ENCODE results near the gene PSMB7.

PSMB7 gene

DNA sequence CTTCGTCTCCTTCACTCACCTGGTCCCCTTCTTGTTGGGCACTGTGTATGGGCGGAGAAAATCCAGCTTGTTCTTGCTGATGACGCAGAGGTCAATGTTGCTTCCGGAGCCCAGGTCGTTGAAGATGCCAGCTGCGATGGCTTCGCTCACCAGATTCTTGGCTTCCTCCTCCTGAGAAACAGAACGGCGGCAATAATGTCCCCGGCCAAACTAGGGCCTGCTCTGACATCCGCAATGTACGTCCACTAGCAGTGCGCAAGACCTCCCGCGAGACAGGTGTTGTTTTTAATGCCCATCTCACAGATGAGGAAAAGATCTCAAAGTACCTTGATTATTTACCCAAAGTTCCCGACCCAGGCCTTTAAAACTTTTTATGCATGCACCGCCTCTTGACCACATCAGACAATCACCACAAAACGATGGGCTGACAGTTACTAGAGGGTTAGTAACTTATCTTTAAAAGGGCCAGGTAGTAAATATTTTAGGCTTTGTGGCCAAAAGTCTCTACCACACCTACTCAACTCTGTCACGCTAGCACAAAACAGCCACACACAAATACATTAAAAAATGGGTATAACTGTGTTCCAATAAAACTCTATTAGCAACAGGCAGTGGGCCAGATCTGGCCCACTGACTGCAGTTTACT is 58.4 kb downstream of the PSMB7 start:
- DNase-seq (ENCODE audit: low read depth): no peak

DNA sequence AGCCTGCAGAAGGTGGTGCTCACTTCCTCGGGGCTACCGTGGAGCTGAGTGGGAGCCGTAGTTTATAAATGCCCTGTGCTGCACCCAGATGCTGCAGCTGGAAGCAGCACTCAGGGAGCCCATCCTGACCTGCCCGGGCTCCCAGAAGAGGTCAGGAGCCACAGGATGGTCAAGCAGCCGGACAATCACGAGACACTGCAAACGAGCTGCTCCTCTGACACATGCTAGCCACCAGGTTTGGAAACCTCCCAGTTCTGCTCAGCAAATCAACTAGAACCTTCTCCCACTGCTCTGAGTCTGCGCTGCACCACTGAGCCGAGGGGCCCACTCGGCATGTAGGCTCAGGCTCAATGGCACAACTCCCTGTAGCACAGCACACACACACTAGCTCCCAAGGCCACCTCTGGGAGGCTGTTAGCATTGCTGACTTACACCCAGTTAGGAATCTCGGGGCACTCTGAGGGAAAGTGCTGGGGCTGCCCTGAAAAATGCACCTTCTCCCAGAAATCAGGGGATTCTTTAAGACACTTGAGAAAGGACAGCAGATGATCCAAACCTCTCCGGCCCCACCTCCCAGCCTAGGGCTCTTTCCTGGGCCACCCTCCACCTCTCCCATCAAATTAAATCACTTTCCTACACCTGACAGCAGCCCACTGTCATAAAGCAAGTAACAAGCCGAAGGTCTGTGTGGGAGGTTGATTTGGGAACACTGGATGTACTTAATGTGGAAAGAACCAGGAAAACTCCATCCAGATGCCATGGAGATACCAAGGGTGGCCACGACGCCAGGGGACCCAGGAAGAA is 59.1 kb downstream of the PSMB7 start:
- no peak for DNase-seq (ENCODE audit: low read depth)

DNA sequence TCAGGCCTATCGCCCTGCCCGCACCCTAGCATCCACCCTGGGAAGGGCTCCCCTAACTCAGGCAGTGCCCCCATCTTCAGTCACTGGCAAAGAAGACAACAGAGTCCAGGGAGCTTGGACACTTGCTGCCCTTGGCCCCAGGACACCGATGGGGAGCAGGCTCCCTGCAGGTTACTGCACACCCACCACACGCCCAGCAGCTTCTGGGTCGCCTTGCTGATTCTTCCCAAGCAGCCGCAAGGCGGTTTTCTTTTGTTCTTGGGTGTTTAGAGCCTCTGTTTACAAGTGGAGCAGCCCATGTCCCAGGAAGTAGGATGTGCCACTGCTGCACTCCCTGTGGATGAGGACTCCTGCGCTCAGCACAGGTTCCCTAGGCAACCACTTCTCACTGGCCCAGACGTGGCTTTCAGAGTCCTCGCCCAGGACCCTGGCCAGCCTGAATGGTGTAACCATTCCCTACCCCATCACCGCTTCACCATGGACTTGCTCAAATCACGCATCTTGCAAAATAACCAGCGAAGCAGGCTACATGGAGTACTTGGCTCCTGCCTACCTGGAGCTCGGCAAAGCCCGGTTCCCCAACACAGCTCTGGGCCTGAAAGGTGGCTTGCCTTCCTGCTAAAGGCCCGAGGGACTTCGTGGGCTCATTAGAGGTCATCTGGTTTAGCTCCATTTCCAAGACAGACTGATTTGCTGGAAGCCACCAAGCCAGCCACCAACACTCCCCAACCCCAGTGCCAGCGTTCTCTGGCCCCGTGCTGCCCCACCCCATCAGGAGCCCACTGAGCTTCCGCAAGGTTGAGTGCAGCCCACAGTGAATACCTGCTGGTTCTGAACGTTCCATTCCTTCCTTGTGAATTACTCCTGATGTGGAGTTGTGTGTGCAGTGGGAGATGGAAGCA is 60.0 kb downstream of the PSMB7 start:
- no peak for DNase-seq (ENCODE audit: low read depth)

DNA sequence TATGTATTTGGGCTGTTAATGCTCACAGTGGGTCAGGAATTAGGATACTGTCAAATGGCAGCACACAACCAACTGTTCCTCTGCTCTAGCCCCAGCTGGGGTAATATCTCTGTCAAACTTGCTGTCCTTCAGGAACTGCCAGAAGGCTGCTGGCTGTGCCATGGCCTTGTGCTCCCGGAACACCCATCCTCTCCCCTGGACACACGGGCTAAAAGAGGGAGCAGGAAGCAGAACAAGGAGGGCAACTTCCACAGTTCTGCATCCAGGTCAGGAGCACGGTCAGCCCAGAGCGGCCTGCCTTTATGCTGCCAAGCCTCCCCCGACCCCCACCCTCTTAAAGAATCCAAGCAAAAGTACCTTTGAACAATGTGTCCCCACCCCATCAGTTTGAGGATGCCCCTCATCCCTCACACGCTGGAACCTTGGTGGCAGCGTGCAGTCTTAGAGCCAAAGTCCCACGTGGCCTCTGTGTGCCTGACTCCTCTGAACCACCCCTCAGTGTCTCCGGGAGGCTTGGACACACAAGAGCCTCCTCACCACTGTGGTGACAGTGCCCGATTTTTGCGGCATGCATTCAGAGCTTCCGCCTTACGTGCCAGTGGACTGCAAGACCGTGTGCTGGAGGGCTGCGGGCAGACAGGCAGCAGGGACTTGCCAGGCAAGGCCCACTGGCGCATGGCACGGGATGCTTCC is 60.8 kb downstream of the PSMB7 start:
- DNase-seq (ENCODE audit: low read depth): no peak

DNA sequence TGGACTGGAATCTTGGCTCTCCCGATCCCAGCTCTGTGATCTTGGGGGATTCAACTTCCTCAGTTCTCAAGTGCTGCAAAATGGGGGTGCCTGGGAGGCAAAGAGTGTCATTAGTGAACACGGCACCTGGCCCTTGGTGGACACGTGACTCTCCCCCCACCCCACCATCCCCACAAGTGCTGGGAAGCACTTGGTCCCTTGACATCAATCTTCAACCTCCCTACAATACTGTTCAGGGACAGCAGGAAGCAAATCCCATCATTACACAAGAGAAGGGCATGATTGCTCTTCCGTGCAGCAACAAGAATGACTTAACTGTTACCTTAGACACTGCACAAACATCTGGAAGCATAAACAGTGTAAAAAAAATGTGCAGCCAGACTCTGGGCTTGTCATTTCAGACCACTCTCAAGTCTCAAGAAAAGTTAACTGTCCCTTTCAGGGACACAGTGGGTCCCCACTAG is 61.4 kb downstream of the PSMB7 start:
- DNase-seq (ENCODE audit: low read depth): no peak

DNA sequence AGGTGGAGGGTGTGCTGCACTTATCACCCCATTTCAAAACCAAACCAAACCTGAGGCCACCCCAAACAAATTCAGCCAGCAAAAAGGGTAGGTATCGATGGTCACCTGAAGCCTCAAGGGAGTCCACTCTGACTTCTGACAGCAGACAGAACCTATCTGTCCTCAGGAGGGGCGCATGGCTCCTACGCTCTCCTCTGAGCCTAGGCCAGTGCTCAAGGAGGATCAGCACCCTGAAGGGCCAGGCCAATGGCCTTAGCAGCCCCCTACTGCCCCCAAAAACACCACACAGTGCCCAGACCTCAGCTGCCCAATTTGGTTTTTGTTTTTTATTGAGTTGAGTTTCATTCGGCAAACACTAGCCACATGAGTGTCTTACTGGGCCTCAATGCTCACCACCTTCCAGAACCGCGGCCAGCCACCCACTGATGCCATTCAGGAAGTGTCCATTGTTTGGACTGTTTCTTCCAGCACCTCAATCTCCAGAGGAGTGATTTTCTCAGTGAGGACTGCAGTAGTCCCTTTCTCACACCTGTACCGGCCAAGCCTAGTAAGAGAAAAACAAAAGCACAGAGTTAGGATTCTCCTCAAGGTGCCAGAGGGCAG is 62.0 kb downstream of the PSMB7 start:
- no peak for DNase-seq (ENCODE audit: low read depth)

DNA sequence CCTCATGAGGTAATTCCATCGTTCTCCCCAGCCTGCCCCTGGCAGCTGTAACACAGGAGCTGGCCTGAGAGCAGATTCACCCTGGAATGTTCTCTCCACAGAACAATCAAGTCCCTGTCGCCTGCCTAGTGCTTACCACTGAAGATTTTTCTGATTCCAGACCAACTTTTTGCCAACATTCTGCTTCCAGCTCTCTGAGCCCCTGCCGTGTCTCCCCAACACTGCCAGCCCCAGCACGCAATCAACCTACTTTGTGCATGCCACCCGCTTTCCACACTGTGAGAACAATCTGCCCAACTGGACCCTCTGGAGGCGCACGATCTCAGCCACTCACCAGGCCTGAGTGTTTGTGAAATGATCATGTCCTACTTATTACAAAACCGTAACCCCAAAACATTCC is 62.6 kb downstream of the PSMB7 start:
- DNase-seq (ENCODE audit: low read depth): no peak

DNA sequence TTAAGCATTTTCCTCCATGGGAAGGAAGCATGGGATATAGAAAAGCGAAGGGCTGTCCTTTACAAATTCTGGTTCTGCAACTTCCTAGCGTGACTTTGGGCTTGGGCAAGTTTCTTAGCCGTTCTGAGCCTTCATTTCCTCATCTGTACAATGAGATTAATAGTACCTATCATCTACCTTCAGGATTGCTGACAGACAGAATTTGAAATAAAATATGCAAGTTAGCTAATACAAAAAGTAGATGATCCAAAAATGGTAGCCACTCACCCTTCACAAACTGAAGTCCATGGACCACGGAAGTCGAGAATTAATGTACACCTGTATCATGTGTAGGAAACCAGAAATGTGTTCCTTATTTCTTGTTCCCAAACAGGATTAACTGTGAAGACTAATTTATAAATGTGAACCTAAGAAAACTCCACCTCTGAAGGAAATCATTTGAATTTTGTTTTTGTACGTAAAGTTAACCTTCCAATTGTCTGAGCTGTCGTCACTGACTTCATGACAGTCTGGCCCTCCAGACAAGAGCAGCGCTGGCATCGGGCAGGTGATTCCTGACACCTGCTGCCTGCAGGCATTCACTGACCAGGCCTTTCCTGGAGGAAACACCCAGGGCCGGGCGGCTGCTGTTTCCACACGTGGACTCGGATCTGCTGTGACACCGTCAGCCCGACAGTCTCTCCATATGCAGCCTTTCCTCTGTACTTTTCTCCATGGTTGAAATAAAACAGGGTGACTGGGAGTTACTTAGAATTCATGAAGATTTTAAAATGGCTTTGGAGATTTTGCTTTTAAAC is 63.4 kb downstream of the PSMB7 start:
- DNase-seq (ENCODE audit: low read depth): no peak

DNA sequence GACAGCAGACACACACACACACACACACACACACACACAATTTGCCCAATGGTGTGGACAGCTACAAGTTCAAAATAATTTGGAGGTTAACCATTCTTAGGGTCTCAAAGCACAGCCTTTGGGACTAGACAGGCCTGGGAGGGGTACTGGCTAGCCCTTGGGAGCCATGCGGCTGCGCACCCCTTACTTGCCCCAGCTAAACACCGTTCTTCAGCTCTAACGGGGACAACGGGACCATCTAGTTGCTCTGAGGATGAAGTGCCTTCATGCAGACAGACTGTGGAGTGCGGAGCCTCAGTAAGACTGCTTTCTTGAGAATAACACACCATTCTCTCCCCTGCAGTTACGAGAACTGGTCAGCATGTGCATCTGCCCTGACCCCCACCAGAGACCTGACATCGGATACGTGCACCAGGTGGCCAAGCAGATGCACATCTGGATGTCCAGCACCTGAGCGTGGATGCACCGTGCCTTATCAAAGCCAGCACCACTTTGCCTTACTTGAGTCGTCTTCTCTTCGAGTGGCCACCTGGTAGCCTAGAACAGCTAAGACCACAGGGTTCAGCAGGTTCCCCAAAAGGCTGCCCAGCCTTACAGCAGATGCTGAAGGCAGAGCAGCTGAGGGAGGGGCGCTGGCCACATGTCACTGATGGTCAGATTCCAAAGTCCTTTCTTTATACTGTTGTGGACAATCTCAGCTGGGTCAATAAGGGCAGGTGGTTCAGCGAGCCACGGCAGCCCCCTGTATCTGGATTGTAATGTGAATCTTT is 64.6 kb downstream of the PSMB7 start:
- DNase-seq (ENCODE audit: low read depth): no peak

DNA sequence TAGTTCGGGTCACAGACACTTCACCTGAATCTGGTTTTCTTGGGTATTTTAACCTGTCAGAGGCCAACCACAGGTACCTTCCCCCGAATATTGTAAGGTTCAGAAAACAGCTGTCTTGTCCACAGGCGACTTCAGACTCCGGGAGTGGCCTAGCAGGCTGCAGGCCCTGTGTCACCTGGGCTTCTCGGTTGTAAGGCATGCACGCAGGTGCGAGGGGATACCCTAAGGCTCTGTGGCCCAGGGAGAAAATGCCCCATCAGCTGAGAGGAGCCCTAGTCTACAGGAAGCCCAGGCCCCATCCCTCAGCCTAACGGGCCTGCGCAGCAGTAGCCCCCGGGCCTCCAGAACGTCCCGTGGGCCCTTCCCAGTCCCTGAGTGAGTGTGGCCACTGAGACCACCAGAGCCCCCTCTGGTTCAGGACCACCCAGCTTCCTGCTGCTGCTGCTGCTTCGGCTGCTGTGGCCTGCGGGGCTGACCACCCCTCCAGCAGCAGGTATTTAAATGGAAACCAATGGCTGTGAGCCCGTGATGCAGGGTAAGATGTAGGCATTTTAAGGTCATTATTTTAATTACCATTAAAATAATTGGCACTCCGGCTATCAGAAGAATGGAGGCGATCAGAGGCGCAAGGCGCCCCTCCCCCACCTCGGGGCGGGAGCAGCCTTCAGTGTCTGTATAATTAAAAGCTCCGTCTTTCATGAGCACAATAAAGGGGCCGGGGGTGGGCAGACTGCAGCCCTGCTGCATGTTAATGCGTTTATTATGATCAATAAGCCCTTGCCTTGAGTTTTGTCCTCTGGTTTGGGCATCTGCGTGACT is 65.4 kb downstream of the PSMB7 start:
- DNase-seq (ENCODE audit: low read depth): no peak

DNA sequence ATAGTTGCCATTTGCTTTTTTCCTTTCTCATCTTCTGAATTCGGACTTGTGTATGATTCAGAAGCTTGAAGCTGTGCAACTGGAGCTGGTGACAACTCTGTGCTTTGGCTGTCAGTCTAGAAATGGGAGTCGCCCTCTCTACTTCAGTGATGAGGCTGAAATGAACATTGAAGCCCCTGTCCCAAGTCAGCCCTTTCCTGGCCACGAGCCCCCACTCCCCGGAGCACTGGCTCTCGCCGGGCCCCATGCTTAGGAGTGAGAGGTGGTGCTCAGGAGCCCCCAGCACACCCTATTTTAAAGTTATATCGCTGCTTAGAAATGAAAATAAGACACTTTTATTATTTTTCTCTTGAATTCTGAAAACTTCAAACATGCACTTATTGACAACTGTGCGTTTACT is 66.0 kb downstream of the PSMB7 start:
- no peak for DNase-seq (ENCODE audit: low read depth)

DNA sequence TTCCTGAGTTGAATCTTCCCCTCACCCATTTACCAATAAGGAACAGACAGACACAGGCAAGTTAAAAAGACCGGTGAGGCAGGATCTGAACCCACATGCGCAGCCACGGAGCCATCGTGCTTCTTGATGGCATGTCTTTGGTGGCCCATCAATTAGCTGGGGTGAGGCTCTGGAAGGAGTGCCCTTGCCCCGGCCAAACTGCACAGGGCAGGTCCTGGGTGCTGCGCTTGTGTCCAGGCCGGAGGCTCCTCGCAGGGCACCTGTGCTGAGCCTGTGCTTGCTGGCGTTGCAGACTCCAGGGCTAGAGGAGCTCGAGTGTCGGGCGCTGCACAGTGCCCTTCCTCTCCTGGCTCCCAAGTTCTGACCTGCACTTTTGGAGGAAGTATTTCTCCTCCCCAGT is 66.4 kb downstream of the PSMB7 start:
- DNase-seq (ENCODE audit: low read depth): no peak

DNA sequence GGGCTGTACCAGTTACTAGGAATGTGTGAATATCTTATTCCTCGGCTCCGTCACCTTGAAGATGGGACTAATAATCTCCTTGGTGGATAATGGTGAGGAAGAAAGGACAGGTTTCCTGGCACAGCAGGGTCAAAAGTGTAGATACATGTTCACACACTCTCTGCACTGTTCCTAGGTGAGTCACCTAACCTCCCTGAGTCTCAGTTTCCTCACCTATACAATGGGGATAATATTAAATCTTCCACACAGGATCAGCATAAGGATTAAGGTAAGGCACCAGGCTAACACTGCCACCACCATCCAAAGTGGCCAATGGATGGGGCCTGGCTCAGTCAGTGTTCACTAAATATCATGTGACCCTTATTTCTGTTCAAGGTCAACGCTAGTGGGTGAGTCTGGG is 66.9 kb downstream of the PSMB7 start:
- no peak for DNase-seq (ENCODE audit: low read depth)

DNA sequence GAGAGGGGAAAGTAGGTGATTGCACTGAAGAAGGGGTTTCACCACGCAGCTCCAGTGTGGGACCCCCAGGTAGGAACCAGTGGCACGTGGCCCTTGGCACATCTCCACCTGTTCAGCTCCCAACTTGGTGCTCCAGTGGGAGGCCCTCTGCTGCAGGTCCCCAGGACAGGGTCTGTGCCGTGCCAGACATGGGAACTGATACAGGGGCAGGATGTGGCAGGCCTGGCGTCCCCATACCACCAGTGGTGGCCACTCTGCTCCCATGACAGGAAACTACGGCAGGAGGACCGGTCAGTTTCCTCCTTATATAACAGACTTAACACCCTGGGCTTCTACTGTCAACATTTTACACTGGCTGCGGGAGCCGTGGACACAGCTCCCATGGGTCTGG is 67.3 kb downstream of the PSMB7 start:
- DNase-seq (ENCODE audit: low read depth): no peak

DNA sequence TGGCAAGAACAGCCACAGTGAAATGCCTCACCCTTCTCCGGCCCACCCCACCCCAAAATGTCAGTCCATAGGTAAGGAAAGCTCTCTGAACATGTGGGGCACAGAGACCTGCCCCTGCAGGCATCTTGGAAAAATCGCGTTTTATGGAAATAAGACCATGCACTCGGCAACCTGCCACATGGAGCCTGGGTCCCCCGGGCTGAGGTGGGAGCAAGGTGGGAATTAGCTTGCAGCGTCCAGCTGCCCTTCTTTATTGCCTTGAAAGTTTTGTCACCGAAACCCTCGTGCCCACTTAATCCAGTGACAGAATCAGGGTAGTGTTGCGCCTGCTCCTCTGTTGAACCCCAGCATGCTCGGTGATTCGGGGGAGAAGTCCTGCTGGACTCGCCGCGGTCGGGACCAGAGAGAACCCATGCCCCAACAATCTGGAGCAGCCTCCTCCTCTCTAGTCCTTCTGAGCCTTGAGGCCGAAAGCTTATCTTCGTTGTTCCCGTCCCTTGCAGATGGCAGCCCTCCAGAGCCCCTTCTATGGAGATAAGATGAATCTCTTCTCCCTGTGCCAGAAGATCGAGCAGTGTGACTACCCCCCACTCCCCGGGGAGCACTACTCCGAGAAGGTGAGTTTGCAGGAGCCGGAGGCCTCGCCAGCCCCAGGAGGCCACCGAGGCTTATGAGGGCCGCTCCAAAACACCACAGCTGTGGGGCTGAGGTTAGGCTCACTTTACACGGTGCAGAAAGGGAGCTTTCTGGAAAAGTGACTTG is 67.9 kb downstream of the PSMB7 start:
- no peak for DNase-seq (ENCODE audit: low read depth)

DNA sequence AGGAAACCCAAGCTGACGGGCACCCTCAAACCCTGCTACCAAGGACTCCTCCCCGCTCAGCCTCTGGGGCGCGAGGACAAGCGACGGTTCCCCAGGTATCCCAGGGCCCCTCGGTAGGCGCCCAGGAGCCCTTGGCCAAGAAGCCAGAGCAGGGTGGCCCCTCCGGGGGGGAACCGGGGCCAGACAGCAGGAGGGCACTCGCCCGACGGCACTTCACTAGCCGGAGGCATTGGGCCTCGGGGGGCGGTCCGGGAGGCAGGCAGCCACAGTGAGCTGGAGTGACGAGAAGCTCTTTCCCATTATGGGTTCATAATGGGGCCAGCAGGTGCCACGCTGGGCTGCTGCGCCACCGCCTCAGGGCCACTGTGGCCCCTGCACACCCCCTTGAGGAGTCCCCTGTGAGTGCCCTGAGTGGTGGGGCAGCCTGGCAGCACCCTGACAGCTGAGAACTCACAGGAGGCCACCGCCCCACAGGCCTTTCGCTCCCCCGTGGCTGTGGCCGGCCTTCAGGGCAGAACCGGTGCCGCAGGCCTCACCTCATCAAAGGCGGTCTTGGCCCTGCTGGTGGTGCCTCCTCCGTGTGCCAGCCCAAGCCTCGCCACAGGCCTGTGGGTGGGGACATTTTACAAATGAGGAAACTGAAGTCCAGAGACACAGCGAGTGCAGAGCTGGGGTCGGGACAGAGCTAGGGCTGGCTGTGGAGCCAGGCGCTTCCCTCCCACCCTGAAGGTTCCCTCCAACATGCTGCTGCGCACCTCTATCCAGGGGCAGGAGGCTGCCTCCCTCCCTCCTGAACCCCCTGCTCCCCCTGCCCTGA is 68.7 kb downstream of the PSMB7 start:
- DNase-seq (ENCODE audit: low read depth): no peak

DNA sequence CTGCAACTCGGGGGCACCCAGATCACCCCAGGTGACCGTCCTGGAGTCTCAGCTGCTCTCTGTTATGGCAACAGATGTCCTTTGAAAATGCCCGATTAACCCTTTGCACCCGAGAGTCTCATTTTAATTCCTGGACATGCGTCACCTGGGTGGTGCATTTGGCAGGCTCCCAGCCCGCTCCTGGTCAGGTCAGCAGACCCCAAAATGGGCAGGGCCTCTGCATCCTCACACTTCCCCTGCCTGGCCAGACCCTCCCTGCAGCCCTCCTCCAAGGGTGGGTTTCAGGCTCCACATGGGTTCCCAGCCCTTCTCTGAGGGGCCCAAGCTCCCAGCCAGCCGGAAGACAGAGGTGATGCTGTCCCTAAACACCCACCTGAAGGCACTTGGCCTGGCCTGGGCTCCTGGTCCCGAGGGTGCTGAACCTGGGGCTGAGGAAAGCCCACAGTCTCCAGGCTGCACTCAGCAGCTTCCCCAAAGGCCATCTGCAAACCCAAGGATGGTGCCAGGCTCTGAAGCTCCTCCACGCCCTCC is 69.4 kb downstream of the PSMB7 start:
- no peak for DNase-seq (ENCODE audit: low read depth)

All from activated gamma-delta T cell treated with anti-CD3 and anti-CD28 coated beads, Interleukin-2, amount 50 U/mL, for 16 hours (primary cell).